Activated CD8-positive, alpha-beta memory T cell treated with anti-CD3 and anti-CD28 coated beads, Interleukin-2, amount 50 U/mL, for 48 hours (primary cell): ENCODE results near the gene FOXI2.

Experiments
- DNase-seq: peaks from one replicate; pipeline ENCODE4 v3.0.0-alpha.2; 2020

The FOXI2 gene

DNA sequence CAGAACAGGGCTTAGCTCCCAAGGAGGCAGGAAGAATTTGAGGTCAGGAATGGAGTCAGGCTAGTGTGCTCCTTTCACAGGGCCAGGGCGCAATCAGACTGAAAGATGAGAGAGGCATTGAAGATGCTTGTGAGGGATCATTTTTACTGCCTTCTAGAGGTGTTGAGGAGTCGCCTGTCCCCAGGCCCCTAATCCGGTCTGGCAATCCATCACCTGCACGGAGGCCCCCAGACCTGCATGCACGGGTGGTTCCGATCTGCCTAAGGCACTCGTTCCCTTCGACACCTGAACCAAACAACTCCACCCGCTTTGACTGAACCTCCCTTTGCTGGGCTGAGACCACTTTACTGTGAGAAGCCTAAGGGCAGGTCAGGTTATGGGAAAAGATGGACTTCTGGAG is 8.0 kb downstream of the FOXI2 start:
- DNase-seq: no peak

DNA sequence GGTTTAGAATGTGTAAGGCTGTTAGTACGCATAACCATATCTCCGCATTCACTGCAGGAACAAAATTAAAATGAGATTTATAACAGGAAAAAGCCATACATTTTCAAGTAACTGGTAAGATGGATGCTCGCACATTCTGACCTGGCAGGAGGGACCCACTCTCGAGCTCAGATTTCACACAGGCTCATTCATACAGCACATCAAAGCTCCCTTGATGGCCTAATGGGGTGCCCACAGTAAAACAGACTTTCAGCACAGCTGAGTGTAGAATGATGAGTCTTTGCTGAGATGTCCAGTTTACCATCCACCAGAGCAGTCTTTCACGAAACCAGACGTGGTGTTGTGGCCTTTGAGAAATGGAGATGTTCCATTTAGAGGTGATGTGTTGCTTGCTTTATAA is 8.9 kb downstream of the FOXI2 start:
- no peak for DNase-seq

DNA sequence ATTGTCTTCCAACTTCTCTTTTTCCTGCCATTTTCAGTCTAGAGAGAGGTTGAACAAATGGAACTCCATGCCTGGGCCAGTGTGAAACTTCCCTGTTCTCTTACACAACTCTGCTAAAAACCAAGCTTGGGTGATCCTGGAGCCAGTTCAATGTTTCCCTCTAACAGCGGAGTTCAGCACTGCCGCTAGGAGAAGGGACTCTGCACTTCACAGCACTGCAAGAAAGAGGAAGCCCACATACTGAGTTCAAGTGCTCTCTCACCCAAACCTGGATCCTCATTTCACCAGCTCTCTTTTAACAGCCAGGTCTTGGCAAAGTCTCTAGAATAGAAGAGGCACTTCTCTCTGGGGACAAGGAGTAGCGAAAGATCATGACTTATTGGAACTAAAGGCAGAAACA is 18.8 kb downstream of the FOXI2 start:
- DNase-seq: no peak

DNA sequence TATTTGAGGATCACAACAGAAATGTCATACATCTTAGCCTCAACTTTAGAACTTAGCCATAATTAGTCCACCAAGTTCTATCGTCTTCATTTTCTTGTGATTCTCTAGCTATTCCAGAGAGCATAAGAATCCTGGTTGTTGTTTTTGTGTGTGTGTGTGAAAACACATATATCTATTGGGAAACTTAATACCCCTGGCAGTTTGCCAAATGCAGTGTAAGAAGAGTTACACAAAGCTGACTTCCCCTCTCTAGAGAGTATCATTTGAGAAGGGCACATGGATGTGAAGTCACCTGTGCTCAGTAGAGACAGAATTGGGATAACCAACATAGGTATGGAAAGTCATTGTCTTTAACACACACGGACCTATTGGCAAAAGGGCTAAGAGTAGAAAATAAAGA is 19.3 kb downstream of the FOXI2 start:
- no peak for DNase-seq

DNA sequence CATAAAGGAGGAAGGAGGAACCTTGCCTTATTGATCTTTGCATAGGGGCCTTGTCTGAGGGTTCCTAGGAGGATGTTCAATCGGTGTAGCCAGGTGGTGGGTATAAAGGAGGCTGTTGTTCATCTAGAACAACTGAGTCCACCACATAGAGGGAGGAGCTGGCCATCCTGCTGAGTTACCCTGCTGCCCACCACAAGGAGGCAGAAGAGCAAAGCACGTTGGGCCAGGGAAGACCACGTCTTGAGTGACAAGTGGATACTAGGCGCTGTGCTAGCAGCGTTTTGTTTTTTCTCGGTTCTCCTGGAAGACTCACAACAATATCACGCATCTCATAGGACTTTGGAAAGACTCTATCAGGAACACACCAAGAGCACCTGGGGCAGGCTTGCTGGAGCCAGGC is 20.0 kb downstream of the FOXI2 start:
- DNase-seq: no peak

DNA sequence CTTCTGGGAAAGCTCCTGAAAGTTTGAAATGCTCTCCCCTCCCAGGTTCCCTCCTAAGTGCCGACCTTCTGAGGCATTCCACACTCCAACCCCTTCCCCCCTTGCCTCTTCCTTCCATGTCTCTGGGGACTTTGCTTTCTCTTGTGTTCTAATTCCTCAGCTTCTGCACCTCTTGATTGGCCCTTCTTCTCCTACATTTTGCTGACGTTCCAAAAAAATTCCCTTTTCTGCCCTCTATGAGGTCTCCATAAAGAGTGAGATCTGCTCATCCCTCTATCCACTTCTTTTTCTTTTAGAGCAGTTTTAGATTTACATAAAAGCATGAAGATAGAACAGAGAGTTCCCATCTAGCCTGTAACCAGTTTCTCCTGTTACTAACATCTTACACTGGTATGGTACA is 22.3 kb downstream of the FOXI2 start:
- DNase-seq: no peak

DNA sequence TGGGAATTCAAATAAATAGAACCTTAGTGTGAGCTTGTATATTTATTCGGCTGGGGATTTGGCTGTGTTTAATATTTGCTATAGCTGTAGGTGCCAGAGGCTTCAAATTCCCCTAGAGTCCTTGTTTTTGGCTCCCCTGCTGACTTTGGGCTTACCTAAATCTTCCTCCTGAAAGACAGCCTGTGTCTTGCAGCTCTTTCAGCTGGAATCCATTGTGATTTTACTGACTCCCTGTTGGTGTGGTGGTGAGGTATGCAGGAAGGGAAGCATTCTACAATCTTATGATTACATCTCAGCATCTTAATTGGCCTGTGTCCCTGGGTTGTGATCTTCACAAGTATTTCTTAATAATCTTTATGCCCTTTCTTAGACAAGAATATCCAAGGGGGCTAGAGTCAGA is 25.9 kb downstream of the FOXI2 start:
- DNase-seq: no peak

DNA sequence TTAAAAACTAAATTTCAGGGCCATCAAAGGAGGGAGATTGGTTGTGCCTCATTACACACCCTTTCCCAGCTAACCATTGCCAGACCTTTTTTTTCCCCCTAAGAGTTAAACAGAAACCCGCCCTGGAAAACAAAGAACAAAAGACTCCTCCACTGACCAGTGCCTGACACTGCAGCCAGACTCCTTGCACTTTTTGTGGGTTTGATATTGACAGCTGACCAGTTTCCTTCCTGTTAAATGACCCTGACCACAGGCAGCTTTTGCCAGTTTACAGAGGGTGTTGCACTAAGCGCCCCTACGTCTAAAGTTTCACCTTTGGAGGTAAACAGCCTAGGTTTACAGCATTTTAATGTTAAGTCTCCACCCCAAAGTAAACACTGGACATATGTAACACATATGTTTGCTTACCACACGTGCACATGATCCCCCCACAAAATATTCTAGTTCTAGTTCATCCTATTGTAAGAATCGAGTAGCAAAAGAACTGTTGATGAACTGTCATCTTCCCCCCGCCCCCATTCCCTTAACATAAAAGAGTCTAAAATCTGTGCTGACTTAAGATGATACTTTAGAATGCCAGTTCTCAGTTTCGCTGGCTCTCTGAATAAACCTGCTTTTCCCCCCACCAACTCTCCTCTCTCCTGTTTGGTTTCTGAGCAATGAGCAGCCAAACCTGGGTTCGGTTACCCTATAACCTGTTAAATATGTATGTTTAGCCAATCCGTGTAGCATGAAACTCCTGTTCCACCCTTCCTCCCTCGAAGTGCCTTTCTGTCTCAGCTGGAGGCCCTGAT is 38.0 kb downstream of the FOXI2 start:
- no peak for DNase-seq

DNA sequence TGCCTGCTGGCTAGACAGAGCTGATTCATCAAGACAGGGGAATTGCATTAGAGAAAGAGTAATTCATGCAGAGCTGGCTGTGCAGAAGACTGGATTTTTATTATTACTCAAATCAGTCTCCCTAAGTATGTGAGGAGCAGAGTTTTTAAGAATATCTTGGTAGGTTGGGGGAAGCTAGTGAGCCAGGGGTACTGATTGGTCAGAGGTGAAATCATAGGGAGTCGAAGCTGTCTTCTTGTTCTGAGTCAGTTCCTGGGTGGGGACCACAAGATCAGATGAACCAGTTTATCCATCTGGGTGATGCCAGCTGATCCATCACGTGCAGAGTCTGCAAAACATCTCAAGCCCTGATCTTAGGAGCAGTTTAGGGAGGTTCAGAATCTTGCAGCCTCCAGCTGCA is 39.8 kb downstream of the FOXI2 start:
- DNase-seq: no peak

DNA sequence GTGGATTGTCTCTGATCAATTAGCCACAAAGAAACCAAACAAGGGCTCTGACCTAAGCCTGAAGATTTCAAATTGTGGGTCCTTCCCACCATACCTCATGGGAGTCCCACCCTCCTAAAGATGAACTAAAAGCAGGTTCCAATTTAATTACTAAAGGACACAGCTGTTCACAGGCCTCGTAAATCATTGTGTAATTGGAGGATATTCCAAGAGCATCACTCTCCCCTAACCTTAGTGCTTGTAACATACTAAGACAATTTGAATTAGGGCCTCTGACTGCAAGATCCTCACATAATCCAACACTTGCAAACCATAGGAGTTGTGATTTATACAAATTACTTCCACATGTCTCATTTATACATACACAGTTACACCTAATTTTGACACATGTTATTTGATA is 44.4 kb downstream of the FOXI2 start:
- no peak for DNase-seq

DNA sequence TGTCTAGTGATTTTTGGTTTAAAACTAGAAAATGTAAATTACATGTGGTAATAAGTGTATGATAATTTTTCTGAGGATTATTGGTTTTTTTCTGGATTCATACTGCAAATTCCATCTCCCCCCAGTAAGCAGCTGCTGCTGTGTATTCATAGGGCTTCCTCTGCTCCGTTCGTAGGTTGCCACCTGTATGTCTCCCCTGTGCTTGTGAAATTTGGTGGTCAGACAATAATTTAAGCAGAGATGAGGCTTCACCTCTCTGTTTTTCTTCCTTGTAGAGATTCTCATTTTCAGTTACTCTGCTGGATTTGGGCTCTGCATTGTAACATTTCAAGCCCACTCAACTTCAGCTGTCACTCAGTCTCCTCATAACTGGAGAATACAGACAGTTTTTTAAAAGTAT is 50.9 kb downstream of the FOXI2 start:
- DNase-seq: no peak

DNA sequence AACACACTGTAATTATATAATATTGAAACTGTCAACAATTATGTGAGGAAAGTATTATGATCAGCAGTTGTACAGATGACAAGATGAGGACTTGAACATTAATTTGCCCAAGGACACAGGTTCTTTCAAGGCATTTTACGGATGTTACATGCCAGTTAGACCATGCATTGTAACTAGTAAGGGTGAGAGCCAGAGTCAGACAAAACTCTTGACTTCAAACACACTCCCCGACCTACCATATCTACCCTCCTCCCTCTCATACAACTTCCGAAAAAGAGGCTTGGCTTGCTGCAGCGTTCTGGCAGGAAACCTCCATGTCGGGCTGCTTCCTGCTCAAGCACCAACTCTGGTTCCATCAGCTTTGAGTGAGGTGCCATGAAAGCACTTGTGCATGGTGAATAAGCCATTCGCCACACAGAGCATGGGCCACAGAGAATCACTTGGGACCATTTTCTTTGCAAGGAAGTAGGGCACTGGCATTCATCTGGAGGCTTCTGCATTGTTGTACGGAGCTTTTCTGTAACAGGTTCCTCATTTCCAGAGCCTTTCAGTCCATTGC is 53.2 kb downstream of the FOXI2 start:
- no peak for DNase-seq
